GM21529 (cell line): ENCODE measurements around the gene EGF.

Experiments
- ATAC-seq: cut with Tn5 transposase; IDR thresholded peaks from one replicate; pipeline ENCODE4 v1.9.1; 2021; ENCODE audit not compliant: unreplicated experiment

EGF gene

GRCh38 chr4:109953556-109953955, 40.9 kb downstream of the EGF start:
- no peak for ATAC-seq

- ATAC-seq, result no peak
Measured at GRCh38 chr4:109955146-109955545, 42.5 kb downstream of the EGF start.

- no peak for ATAC-seq
Measured at GRCh38 chr4:109957227-109957626, 44.5 kb downstream of the EGF start.

GRCh38 chr4:109959195-109959594, 46.5 kb downstream of the EGF start:
- ATAC-seq, result no peak

- no peak for ATAC-seq
Measured at GRCh38 chr4:109962401-109962800, 49.7 kb downstream of the EGF start.

GRCh38 chr4:109966891-109967481, 54.3 kb downstream of the EGF start:
- no peak for ATAC-seq

- no peak for ATAC-seq
Measured at GRCh38 chr4:109967798-109968520, 55.3 kb downstream of the EGF start.

- ATAC-seq, result no peak
Measured at GRCh38 chr4:109969087-109969486, 56.4 kb downstream of the EGF start.

GRCh38 chr4:109969919-109970318, 57.2 kb downstream of the EGF start:
- ATAC-seq, result no peak

GRCh38 chr4:109972786-109973528, 60.3 kb downstream of the EGF start:
- no peak for ATAC-seq

GRCh38 chr4:109973529-109973905, 60.8 kb downstream of the EGF start:
- no peak for ATAC-seq

- ATAC-seq, result no peak
Measured at GRCh38 chr4:109976189-109976588, 63.5 kb downstream of the EGF start.

GRCh38 chr4:109977854-109978501, 65.3 kb downstream of the EGF start:
- ATAC-seq, result no peak

- ATAC-seq, result no peak
Measured at GRCh38 chr4:109978704-109979454, 66.2 kb downstream of the EGF start.

GRCh38 chr4:109979920-109980717, 67.4 kb downstream of the EGF start:
- ATAC-seq, result no peak

GRCh38 chr4:109981936-109982335, 69.3 kb downstream of the EGF start:
- no peak for ATAC-seq

- ATAC-seq, result no peak
Measured at GRCh38 chr4:109982521-109982920, 69.8 kb downstream of the EGF start.

- no peak for ATAC-seq
Measured at GRCh38 chr4:109985993-109986974, 73.6 kb downstream of the EGF start.

- no peak for ATAC-seq
Measured at GRCh38 chr4:109989044-109989443, 76.4 kb downstream of the EGF start.
